DND-41 (cell line): Measurements from ENCODE around the gene ICOS.
"Not testable (repeated sequence)": the region's sequence is repeated elsewhere in the genome, so short reads cannot be mapped to it uniquely, and the experiment has no call there.

Source experiments
- EZH2 ChIP-seq: IDR thresholded peaks from 3 replicates; pipeline ENCODE4 v1.6.1; 2012; ENCODE audit warnings: borderline replicate concordance, low read depth, mild to moderate bottlenecking, moderate library complexity, low read length, inconsistent platforms; ENCODE audit not compliant: severe bottlenecking
- TF ChIP-seq, protein P1 (sequence below): IDR thresholded peaks from 2 replicates; pipeline ENCODE4 v1.5.1; 2012; ENCODE audit warnings: borderline replicate concordance, low read length, moderate library complexity, mild to moderate bottlenecking; ENCODE audit not compliant: poor library complexity, severe bottlenecking; ENCODE audit errors: extremely low read depth

DNA sequence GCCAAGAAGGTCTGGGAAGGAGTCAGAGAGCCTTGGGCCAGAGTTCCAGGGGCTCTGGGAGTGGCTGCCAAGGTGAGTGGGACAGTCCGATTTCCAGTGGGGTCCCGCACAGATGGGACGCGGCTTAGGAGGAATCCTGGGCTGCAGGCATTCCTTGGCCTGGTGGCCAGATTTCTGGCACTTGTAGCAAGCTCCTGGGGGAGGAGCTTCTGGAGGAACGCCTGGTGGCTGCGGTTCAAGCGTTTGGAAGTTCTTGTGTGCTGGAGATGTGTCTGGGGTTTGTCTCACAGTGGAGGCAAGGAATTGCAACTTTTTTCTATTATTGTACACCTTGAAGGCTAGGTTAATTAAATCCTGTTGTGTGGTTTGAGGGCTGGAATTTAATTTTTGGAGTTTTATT lies 28.6 kb downstream of the ICOS start:
- TF ChIP-seq, protein P1, sequence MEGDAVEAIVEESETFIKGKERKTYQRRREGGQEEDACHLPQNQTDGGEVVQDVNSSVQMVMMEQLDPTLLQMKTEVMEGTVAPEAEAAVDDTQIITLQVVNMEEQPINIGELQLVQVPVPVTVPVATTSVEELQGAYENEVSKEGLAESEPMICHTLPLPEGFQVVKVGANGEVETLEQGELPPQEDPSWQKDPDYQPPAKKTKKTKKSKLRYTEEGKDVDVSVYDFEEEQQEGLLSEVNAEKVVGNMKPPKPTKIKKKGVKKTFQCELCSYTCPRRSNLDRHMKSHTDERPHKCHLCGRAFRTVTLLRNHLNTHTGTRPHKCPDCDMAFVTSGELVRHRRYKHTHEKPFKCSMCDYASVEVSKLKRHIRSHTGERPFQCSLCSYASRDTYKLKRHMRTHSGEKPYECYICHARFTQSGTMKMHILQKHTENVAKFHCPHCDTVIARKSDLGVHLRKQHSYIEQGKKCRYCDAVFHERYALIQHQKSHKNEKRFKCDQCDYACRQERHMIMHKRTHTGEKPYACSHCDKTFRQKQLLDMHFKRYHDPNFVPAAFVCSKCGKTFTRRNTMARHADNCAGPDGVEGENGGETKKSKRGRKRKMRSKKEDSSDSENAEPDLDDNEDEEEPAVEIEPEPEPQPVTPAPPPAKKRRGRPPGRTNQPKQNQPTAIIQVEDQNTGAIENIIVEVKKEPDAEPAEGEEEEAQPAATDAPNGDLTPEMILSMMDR = not testable (repeated sequence)
- TF ChIP-seq EZH2 = not testable (repeated sequence)
